ENCODE measurements around the gene ZC3H7B.

ZC3H7B gene

DNA sequence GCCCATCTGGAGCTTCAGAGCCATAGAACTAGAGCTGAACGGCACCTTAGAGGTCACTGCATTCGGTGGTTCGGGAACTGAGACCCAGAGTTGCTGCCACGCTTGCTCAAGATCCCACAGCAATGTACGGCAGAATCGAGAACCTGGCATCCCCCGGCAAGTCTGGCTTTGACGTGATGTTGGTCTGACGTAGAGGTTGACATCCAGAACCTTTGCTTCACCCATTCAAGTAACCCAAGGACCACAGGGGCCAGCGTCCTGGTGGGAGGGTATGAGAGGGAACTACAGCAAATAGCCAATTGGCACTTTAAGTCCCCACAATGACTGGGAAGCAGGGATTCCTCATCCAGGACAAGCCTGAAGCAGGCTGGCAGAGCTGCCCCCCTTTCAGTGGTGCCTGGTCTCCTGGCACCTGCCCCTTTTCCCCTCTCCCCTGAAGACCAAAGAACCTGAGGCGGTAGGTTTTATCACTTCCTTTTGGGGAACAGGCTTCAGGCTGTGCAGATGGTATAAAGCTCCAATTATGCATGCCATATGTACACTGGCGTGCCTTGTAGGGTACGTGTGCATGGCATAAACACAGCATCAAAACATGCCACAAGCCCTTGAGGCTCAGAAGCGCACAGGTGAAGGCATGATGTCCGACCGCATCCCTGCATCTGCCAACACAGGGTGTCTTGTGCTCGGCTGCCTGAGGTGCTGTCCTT lies 65.2 kb downstream of the ZC3H7B start:
- DNase-seq (ENCODE audit: low spot score), result no peak
- peak overlapping the region; percentile 73 for H3K27ac ChIP-seq
- ChIA-PET CTCF (interaction anchor here (0.6 to 0.7 kb wide), 3 partner anchors 18 to 102 kb away, joined by 3 read pairs; no protein-coding TSS in a partner anchor), POLR2A (ENCODE audit: low non-redundant PET) (no interaction called here)
- TF ChIP-seq, protein P1, sequence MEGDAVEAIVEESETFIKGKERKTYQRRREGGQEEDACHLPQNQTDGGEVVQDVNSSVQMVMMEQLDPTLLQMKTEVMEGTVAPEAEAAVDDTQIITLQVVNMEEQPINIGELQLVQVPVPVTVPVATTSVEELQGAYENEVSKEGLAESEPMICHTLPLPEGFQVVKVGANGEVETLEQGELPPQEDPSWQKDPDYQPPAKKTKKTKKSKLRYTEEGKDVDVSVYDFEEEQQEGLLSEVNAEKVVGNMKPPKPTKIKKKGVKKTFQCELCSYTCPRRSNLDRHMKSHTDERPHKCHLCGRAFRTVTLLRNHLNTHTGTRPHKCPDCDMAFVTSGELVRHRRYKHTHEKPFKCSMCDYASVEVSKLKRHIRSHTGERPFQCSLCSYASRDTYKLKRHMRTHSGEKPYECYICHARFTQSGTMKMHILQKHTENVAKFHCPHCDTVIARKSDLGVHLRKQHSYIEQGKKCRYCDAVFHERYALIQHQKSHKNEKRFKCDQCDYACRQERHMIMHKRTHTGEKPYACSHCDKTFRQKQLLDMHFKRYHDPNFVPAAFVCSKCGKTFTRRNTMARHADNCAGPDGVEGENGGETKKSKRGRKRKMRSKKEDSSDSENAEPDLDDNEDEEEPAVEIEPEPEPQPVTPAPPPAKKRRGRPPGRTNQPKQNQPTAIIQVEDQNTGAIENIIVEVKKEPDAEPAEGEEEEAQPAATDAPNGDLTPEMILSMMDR (conservative IDR thresholded peaks at IDR 0.05; ENCODE audit: low read depth), result no peak

DNA sequence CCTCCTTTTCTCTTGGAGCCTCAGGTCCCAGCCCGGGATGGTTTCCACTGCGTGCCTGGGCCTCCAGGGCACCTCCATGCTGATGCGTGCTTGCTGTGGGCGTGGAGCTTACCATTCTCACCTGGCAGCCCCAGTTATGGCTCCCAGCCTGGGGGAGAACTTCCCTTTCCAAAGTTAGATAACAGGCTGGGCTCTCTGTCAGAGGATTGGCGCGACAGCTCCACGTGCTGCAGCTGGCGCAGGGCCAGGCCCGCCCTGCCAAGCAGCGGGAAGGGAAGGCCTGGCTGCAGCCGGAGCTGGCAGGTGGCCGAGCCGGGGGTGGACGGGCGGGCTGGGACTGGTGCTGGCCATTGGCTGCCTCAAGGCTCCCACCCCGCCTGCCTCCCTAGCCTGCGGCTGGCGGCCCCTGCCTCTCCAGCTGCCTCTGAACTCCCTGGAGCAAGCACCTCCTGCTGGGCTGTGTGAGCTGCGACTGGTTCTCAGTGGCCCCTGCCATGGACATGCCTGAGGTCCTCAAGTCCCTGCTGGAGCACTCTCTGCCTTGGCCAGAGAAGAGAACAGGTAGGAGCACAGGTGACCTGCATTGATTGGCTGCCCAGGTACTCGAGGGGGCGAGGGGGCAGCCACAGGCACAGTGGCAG lies 65.8 kb downstream of the ZC3H7B start:
- CTCF ChIA-PET, result interaction anchor here (0.7 kb wide), 1 partner anchor 101 kb away, joined by 3 read pairs; no protein-coding TSS in a partner anchor
- POLR2A ChIA-PET (ENCODE audit: low non-redundant PET), result no interaction called here
- DNase-seq (ENCODE audit: low spot score), result peak; percentile 85
- TF ChIP-seq, protein P1 (conservative IDR thresholded peaks at IDR 0.05; ENCODE audit: low read depth), result peak; percentile 49
- H3K27ac ChIP-seq, result peak overlapping the region; percentile 73

DNA sequence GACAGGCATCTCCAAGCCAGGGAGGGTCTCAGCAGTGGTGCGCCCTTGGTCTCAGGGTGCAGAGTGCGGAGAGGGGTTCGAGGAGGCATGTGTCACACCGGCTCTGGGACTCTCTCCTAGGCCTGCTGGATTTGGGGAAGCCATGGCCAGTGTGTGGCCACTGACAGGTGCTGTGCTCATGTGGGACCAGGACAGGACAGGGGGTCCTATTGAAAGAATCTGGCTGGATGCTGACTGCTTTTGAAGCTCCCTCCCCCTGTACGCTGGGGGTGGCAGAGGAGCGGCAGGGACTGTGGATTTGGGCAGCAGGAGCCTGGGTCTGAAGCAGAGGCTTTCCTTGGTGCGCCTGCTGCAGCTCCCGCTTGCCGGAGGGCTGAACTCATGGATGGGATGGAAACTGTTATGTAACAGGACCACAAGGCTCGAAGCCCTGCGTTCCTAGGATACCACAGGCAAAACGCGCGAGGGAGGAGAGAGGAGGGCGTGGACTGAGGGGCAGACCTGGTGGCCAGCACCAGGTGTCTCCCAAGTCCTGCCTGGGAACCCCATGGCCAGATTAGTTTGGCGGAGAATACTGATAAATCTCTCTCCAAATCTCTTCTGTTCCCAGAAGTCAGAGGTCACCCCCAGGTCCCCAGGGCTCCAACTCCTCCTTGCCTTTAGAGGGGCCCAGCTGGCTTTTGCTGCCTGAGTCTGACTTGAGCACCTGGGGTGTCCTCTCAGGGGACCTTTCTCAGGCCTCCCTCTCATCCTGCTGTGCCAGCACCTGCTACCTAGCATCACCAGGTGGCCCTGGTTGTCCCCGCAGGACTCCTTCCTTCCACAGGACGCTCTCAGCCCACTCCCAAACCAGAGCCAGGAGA lies 66.6 kb downstream of the ZC3H7B start:
- TF ChIP-seq, protein P1 (conservative IDR thresholded peaks at IDR 0.05; ENCODE audit: low read depth), result peak; percentile 9; the same call in 1 of the 2 replicates
- CTCF ChIA-PET, result interaction anchor here (0.7 kb wide), 1 partner anchor 100 kb away, joined by 3 read pairs; no protein-coding TSS in a partner anchor
- DNase-seq (ENCODE audit: low spot score), result no peak
- peak overlapping the region; percentile 73 for H3K27ac ChIP-seq
- POLR2A ChIA-PET (ENCODE audit: low non-redundant PET), result no interaction called here

DNA sequence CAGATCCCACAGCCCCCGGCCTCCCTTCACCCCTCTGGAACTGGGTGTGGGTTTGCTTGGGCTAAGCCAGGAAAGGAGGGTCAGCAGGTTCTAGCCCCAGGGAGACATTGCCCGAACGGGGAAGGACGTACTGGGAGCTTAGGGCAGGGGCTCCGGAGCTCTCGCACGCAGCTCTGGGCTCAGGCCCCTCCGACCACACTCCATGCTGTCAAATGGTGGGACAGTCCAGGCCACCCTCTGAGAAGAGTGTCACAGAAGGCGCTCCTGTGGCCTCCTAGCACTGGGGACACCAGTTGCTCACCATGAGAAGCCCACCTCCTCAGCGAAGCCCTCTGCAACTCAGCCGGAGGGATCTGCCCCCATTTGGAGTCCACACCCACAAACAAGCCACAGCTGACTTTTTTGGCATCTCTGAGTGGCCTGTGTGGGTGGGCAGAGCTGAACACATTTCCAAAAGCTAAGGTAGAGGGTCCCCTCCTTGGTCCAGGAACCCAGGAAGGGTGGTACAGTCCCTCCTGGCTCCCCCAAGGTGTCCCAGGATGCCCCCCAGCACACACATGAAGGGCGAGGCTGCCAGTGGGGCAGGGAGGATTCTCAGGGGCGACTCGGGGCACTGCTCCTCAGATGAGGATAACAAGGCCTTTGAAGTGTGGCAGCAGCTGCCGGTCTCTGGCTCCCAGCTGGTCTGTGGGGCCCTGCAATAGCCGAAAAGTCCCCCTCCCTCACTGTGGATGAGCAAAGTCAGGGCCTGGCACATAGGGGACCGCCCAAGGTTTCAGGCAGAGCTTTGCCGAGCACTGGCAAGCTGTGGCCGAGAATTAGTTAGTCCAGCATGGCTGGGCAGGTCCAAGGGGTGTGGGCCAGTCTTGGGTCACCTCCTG lies 67.5 kb downstream of the ZC3H7B start:
- ChIA-PET CTCF (no interaction called here), POLR2A (ENCODE audit: low non-redundant PET) (no interaction called here)
- TF ChIP-seq, protein P1 (conservative IDR thresholded peaks at IDR 0.05; ENCODE audit: low read depth), result no peak
- peak overlapping the region; percentile 73; the same call in 1 of the 2 replicates for H3K27ac ChIP-seq
- no peak for DNase-seq (ENCODE audit: low spot score)

DNA sequence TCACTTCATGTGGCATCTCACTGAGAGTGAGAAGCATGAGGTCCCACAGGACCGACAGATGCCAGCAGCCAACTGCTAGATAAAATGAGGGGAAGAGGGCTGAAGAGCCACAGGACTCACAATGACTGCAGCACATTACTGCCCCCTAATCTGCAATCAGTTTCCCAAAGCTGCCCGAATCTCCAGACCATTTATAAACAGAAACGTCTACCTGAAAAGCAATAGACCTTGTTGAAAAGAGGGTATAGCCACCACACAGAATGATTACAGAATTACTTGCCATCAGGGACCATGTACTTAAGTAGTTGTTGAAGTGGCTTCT lies 68.1 kb downstream of the ZC3H7B start:
- H3K27ac ChIP-seq, result peak overlapping the region; percentile 12; the same call in 1 of the 2 replicates
- POLR2A ChIA-PET (ENCODE audit: low non-redundant PET), result no interaction called here
- DNase-seq (ENCODE audit: low spot score), result no peak
- CTCF ChIA-PET, result no interaction called here
- TF ChIP-seq, protein P1 (conservative IDR thresholded peaks at IDR 0.05; ENCODE audit: low read depth), result no peak

All from RWPE1 (cell line).